ENCODE measurements around the gene MT1M.
"Not testable (repeated sequence)": the region's sequence is repeated elsewhere in the genome, so short reads cannot be mapped to it uniquely, and the experiment has no call there.

MT1M gene

DNA sequence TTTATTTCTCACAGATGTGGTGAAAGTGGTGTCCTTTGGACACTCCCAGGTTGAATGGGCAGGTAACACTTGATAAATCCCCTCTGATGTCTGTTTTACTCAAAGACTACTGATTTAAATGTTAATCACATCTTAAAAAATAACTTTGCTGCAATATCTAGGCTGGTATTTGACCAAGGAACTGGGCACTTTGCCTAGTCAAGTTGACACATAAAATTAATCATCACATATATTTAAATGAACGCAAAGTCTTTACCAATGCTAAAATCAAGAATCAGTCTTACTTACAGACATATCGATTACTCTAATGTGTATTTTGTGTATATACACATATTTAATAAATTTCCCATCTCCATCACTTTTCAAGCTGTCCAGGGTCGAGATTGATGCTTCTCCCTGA is 17.1 kb upstream of the MT1M start:
- no peak overlapping the region for H3K27ac ChIP-seq
- no peaks in the 10 kb centered on the region for H3K36me3 ChIP-seq
- no peaks in the 10 kb centered on the region for H3K27me3 ChIP-seq (ENCODE audit: insufficient read depth, low read depth, severe bottlenecking)
- DNase-seq, result no peak
- no peak overlapping the region for H3K4me3 ChIP-seq (ENCODE audit: low read depth, low read length)
- TF ChIP-seq, protein P1, sequence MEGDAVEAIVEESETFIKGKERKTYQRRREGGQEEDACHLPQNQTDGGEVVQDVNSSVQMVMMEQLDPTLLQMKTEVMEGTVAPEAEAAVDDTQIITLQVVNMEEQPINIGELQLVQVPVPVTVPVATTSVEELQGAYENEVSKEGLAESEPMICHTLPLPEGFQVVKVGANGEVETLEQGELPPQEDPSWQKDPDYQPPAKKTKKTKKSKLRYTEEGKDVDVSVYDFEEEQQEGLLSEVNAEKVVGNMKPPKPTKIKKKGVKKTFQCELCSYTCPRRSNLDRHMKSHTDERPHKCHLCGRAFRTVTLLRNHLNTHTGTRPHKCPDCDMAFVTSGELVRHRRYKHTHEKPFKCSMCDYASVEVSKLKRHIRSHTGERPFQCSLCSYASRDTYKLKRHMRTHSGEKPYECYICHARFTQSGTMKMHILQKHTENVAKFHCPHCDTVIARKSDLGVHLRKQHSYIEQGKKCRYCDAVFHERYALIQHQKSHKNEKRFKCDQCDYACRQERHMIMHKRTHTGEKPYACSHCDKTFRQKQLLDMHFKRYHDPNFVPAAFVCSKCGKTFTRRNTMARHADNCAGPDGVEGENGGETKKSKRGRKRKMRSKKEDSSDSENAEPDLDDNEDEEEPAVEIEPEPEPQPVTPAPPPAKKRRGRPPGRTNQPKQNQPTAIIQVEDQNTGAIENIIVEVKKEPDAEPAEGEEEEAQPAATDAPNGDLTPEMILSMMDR (IDR thresholded peaks at IDR 0.05; ENCODE audit: low read depth, low read length), result no peak
- H3K9me3 ChIP-seq (ENCODE audit: severe bottlenecking), result no peaks in the 10 kb centered on the region

DNA sequence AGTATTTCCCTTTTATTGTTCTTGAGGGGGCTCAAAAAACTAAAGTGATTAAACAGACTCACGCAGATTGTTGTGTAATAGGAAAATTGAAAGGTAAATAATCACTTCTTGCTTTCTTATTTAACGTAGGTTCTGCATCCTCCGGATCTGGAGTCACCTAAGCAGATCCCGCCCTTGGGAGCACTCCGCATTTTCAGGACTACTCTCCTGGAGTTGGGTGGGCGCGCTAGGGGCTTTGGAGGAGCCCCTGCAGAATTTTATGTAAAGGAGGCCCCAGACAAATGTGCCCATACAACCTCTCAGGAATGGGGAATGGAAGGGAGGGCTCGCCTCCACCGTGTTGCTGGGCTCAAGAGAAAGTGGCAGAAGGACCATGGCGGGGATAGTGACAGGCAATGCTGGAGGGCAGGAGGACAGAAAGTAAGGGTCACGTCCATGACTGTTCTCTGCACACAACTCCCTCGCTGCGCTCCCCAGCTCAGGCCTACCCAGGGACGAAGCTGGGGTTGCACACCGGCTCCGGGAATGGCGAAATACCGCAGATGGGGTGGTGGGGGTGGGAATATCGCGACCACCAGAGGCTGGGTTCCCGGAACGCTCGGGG is 15.7 kb upstream of the MT1M start:
- no peak overlapping the region for H3K4me3 ChIP-seq (ENCODE audit: low read depth, low read length)
- TF ChIP-seq, protein P1 (IDR thresholded peaks at IDR 0.05; ENCODE audit: low read depth, low read length), result no peak
- no peak overlapping the region for H3K27ac ChIP-seq

GRCh38 chr16:56617212-56618085 is 15.0 kb upstream of the MT1M start:
- Histone ChIP-seq H3K9me3 (ENCODE audit: severe bottlenecking) (no peaks in the 10 kb centered on the region), H3K36me3 (no peaks in the 10 kb centered on the region), H3K4me3 (ENCODE audit: low read depth, low read length) (no peak overlapping the region), H3K27me3 (ENCODE audit: insufficient read depth, low read depth, severe bottlenecking) (no peaks in the 10 kb centered on the region), H3K27ac (no peak overlapping the region)
- DNase-seq, result no peak
- TF ChIP-seq, protein P1 (IDR thresholded peaks at IDR 0.05; ENCODE audit: low read depth, low read length), result no peak

More for the DNA sequence above, 15.7 kb upstream of the MT1M start:
- Histone ChIP-seq H3K9me3 (ENCODE audit: severe bottlenecking) (no peaks in the 10 kb centered on the region), H3K27me3 (ENCODE audit: insufficient read depth, low read depth, severe bottlenecking) (no peaks in the 10 kb centered on the region), H3K36me3 (no peaks in the 10 kb centered on the region)
- DNase-seq, result no peak

- H3K27ac ChIP-seq, result no peak overlapping the region
- H3K27me3 ChIP-seq (ENCODE audit: insufficient read depth, low read depth, severe bottlenecking), result no peaks in the 10 kb centered on the region
- H3K9me3 ChIP-seq (ENCODE audit: severe bottlenecking), result no peaks in the 10 kb centered on the region
- no peaks in the 10 kb centered on the region for H3K36me3 ChIP-seq
- DNase-seq, result no peak
- H3K4me3 ChIP-seq (ENCODE audit: low read depth, low read length), result no peak overlapping the region
- TF ChIP-seq, protein P1 (IDR thresholded peaks at IDR 0.05; ENCODE audit: low read depth, low read length), result no peak
Observed at GRCh38 chr16:56618138-56618537, 14.3 kb upstream of the MT1M start.

DNA sequence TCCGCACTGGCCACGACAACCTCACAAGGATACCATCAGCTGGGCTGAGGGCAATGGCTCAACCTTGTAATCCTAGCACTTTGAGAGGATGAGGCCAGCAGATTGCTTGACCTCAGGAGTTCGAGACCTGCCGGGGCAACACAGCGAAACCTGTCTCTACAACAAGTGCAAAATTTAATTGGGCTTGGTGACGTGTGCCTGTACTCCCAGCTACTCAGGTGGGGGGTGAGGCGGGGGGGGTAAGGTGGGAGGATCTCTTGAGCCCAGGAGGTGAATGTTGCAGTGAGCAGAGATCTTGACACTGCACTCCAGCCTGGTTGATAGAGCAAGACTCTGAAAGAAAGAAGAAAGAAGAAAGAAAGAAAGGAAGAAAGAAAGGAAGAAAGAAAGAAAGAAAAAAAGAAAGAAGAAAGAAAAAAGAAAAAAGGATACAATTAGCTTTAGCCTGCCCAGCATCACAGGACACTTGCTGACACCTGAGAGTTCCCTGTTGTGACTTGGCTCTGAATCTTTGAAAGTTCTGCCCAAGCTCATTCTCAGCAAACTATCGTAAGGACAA is 12.0 kb upstream of the MT1M start:
- Histone ChIP-seq H3K4me3 (ENCODE audit: low read depth, low read length) (no peak overlapping the region), H3K36me3 (no peaks in the 10 kb centered on the region), H3K27ac (no peak overlapping the region), H3K27me3 (ENCODE audit: insufficient read depth, low read depth, severe bottlenecking) (no peaks in the 10 kb centered on the region), H3K9me3 (ENCODE audit: severe bottlenecking) (no peaks in the 10 kb centered on the region)
- TF ChIP-seq, protein P1 (IDR thresholded peaks at IDR 0.05; ENCODE audit: low read depth, low read length), result no peak
- DNase-seq, result peak; percentile 34

DNA sequence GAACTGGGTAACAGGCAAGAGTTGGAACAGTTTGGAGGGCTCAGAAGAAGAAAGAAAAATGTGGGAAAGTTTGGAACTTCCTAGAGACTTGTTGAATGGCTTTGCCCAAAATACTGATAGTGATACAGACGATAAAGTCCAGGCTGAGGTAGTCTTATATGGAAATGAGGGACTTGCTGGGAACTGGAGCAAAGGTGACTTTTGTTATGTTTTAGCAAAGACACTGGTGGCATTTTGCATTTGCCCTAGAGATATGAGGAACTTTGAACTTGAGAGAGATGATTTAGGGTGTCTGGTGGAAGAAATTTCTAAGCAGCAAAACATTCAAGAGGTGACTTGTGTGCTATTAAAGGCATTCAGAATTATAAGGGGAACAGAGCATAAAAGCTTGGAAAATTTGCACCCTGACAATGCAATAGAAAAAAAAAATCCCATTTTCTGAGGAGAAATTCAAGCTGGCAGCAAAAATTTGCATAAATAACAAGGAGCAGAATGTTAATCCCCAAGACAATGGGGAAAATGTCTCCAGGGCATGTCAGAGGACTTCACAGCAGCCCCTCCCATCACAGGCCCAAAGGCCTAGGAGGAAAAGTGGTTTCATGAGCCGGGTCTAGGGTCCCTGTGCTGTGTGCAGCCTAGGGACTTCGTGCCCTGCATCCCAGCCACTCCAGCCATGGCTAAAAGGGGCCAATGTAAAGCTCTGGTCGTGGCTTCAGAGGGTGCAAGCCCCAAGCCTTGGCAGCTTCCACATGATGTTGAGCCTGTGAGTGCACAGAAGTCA is 10.6 kb upstream of the MT1M start:
- H3K27me3 ChIP-seq (ENCODE audit: insufficient read depth, low read depth, severe bottlenecking); H3K27ac ChIP-seq; H3K36me3 ChIP-seq; H3K9me3 ChIP-seq (ENCODE audit: severe bottlenecking); DNase-seq; H3K4me3 ChIP-seq (ENCODE audit: low read depth, low read length): not testable (repeated sequence)

GRCh38 chr16:56623184-56623583 is 9.3 kb upstream of the MT1M start:
- not testable (repeated sequence) for DNase-seq; H3K27me3 ChIP-seq (ENCODE audit: insufficient read depth, low read depth, severe bottlenecking); H3K36me3 ChIP-seq; H3K4me3 ChIP-seq (ENCODE audit: low read depth, low read length); H3K9me3 ChIP-seq (ENCODE audit: severe bottlenecking); H3K27ac ChIP-seq

Measured in WERI-Rb-1 (cell line).